RPMI8226 (cell line): ENCODE measurements around the gene NIF3L1.
"Not testable (repeated sequence)": the region's sequence is repeated elsewhere in the genome, so short reads cannot be mapped to it uniquely, and the experiment has no call there.

ENCODE experiments used
- DNase-seq: peaks from one replicate; pipeline ENCODE4 v3.0.0-alpha.2; 2015

The NIF3L1 gene

GRCh38 chr2:200873560-200873959 is 15.6 kb upstream of the NIF3L1 start:
- no peak for DNase-seq

GRCh38 chr2:200877443-200877842 is 11.7 kb upstream of the NIF3L1 start:
- DNase-seq, result no peak

- DNase-seq, result no peak
Observed at GRCh38 chr2:200878289-200878880, 10.8 kb upstream of the NIF3L1 start.

- not testable (repeated sequence) for DNase-seq
Observed at GRCh38 chr2:200881715-200882249, 7.4 kb upstream of the NIF3L1 start.

GRCh38 chr2:200899482-200899881 is 10.3 kb downstream of the NIF3L1 start:
- no peak for DNase-seq

GRCh38 chr2:200901459-200902072 is 12.4 kb downstream of the NIF3L1 start:
- peak; percentile 83 for DNase-seq

GRCh38 chr2:200905618-200906296 is 16.6 kb downstream of the NIF3L1 start:
- DNase-seq, result peak; percentile 48

GRCh38 chr2:200909958-200910357 is 20.8 kb downstream of the NIF3L1 start:
- DNase-seq, result no peak

- DNase-seq, result no peak
Observed at GRCh38 chr2:200913654-200914053, 24.5 kb downstream of the NIF3L1 start.

GRCh38 chr2:200922439-200922838 is 33.3 kb downstream of the NIF3L1 start:
- no peak for DNase-seq

GRCh38 chr2:200929334-200930249 is 40.4 kb downstream of the NIF3L1 start:
- no peak for DNase-seq

GRCh38 chr2:200930947-200931626 is 41.9 kb downstream of the NIF3L1 start:
- no peak for DNase-seq

GRCh38 chr2:200939832-200940231 is 50.7 kb downstream of the NIF3L1 start:
- DNase-seq, result no peak

GRCh38 chr2:200943527-200944105 is 54.4 kb downstream of the NIF3L1 start:
- DNase-seq, result no peak

GRCh38 chr2:200944467-200945394 is 55.6 kb downstream of the NIF3L1 start:
- no peak for DNase-seq

- no peak for DNase-seq
Observed at GRCh38 chr2:200945395-200945729, 56.2 kb downstream of the NIF3L1 start.

GRCh38 chr2:200950378-200950777 is 61.2 kb downstream of the NIF3L1 start:
- DNase-seq, result no peak
